ENCODE measurements around the gene PDCD7.
"Not testable (repeated sequence)": the region's sequence is repeated elsewhere in the genome, so short reads cannot be mapped to it uniquely, and the experiment has no call there.

PDCD7 gene

DNA sequence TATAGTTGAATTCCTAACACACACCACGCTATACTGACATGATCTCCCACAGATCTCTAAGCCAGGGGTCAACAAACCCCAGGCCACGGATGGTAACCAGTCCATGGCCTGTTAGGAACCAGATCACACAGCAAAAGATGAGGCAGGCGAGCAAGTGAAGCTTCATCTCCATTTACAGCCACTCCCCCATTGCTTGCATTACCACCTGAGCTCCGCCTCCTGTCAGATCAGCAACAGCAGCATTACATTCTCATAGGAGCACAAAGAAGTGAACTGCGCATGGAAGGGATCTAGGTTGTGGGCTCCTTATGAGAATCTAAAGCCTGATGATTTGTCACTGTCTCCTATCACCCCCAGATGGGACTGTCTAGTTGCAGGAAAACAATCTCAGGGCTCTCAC is 2.7 kb downstream of the PDCD7 start:
- DNase-seq (ENCODE audit: low spot score), result no peak

DNA sequence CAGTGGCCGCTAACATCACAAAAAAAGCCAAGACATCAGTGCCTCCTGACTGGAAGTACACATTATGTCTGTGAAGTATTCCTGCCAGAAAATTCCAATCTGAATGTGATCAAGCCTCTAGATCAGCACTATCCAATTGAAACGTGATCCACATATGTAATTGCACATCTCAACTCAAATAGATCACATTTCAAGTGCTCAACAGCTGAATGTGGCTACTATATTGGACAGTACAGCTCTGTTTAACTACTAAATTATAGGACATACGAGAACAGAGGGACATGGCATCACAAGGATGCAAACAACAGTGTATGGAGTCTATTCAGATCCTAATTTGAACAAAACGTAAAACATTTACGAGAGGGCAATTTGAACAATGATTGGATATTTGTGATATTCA is 18.1 kb downstream of the PDCD7 start:
- no peak for DNase-seq (ENCODE audit: low spot score)

- DNase-seq (ENCODE audit: low spot score), result no peak
Observed at GRCh38 chr15:65115086-65115485, 18.5 kb downstream of the PDCD7 start, which contains the start of gene UBAP1L. UBAP1L (minus strand) TSS chr15:65115200; CDS start chr15:65106215, 8,985 bp downstream.

GRCh38 chr15:65110676-65111292 is 22.8 kb downstream of the PDCD7 start:
- no peak for DNase-seq (ENCODE audit: low spot score)

DNA sequence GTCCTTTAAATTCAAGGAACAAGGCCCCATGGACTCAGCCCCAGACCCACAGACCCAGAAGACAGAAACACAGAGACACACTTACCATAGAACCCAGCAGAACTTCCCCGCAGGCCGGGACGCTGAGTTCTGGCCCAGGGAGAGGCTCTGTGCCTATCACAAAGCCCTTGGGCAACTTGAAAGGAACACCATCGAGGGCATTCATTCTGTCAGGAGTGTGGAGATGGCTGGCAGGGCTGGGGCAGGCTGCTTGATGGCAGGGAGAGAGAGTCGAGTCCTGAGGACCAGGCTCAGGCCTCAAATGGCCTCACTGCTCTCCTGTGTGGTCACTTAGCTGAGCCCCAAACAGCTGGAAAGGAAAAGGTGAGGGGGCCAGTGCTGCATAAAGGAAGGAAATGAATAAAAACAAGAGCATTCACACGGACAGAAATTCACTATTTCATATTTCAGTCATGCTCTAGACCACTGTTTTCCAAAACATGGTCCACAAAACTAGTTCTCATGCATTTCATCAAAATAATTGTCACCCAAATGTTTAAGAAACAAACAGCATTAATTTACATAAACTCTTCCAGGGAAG is 27.5 kb downstream of the PDCD7 start:
- no peak for DNase-seq (ENCODE audit: low spot score)

GRCh38 chr15:65105038-65105437 is 28.6 kb downstream of the PDCD7 start:
- no peak for DNase-seq (ENCODE audit: low spot score)

DNA sequence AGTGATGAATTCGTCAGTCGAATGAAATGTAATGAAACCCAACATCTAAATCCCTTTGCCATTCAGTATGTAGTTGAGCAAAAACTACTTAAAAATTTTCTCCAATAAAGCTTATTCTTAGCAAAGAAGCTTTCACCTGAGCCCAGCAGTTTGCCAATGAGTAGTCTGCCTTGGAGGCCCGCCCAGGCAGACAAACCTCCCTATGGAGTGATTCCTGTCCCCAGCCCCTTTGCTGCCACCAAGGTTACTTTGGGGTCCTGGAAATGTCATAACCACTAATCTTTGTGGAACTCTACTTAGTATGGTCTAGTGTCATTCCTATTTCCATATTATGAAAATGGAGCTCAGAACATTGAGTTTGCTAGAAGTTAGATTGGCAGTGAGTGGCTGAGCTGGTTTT is 30.7 kb downstream of the PDCD7 start:
- DNase-seq (ENCODE audit: low spot score), result no peak

DNA sequence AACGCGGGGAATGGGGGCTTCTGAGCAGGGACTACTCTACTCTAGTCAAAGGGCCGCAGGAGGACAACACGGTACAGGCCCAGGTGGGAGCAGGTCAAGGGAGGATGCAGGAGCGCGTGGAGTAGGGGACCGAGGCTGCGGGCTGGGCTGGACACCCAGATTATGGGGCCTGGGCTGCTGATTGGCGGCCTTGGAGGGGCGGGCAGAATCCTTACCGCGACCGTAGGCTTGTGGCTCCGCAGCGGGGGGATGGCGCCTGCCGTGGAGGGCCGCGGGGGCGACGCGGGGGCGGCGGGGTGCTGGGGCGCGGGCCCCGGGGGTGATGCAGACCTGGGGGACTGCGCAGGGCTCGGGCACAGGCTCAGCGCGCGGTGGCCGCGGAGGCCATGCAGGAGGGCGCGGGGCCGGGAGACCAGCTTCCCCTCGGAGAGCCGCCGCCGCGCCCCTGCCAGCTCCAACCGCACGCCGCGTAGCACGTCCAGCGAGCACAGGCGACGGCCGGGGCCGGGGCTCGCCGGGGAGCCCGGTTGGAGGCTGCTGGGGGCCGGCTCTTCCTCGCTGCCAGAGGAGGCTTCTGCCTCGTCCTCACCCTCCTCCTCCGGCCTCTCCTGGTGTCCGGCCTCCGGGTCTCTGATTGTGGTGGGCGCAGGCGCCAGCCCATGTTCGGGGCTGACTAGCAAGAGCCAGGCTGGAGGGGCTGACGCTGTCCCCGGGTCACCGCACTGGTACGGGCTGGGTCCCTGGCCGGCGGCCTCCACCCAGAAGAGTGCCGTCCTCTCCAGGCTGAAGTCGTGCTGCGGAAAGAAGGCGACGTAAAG is 31.5 kb downstream of the PDCD7 start:
- no peak for DNase-seq (ENCODE audit: low spot score)

GRCh38 chr15:65101411-65101890 is 32.2 kb downstream of the PDCD7 start:
- DNase-seq (ENCODE audit: low spot score), result no peak

DNA sequence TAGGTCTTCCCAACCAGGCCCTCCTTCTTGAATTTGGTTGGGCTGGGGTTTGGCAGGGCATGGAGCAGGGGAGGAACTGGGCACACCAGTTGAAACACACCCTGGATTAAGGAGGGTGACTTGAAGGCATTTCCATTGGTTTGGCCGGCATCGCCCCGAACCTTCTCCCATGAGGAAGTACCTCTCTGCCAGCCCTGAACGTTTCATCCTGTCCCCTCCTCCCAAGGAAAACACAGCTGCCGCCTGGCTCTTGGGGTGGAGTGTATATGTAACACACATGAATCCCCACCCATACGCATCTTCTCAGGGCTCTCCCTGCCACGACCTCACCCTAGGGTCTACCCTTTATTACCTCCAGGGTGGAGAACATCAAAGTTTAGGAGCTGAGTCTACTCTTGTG is 33.2 kb downstream of the PDCD7 start:
- DNase-seq (ENCODE audit: low spot score), result no peak

DNA sequence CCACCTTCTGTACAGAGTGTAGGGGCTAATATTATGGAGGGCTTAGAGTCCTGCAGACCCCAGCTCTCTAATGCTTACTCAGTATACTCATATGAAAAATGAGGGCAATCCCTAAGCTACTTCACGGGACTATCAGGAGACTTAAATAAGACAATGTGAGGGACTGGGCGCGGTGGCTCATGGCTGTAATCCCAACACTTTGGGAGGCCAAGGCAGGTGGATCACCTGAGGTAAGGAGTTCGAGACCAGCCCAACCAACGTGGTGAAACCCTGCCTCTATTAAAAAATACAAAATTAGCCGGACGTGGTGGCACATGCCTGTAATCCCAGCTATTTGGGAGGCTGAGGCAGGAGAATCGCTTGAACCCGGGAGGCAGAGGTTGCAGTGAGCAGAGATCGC is 33.8 kb downstream of the PDCD7 start:
- DNase-seq (ENCODE audit: low spot score), result not testable (repeated sequence)

DNA sequence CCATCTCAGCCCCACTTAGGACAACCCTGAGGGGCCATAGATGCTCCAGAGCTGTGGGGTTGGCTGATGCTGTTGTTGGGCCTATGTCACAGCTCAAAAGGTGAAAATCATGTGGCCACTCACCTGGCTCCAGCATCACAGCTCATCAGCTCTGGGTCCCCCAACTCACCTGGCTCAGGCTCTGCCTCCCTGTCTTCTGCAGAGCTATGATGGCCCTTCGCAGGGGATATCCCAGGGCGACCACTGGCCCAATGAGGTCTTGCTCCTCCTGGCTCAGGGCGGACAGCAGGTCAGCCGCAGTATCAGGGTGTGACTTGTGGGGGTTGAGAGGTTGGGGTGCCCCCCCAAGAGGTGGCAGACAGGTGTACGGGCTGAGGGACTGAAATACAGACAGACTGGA is 34.3 kb downstream of the PDCD7 start:
- DNase-seq (ENCODE audit: low spot score), result no peak

DNA sequence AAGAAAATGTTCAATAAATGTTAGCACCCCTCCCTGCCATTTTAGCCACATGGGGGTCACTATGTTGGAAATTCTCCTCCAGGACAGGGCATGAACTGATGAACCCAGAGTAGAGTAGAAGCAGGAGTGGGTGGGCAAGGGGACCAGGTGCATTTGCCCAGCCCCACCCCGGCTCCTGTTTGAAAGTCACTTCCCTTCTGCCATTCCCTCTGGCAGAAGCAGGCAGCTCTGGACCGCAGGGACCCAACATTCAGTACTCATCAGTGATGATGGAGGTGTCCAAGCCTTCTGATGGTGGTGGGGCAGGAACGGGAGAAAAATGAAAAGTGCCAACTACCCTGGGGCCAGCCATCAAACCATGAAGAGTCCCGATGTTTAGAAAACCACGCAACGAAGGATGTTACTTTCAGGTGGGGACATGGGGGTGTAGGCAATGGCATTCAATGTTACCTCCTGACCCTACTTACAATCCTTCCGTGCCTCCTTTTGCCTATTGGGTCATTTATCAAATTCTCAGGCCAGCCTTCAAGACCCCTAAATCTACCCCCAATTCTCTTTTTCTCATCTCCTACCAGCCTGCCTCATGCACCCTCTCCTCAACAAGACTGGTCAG is 35.9 kb downstream of the PDCD7 start:
- DNase-seq (ENCODE audit: low spot score), result no peak

GRCh38 chr15:65096481-65097385 is 36.9 kb downstream of the PDCD7 start:
- DNase-seq (ENCODE audit: low spot score), result no peak

DNA sequence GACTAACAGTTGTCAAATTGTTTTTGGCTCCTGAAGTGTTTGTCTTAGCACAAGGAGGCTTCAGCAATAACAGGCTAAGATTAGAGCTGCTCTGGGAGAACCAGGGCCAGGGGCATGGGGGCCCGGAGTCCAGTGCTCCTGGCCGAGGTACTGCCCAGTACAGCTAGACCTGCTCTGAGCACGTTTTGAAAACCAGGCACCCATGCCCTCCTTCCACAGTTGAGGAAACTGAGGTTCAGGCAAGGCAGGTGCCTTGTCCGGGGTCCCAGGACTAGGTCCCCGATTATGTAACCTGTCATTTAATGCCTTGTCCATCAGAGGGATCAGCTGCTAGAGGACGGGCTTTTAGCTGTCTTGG is 37.9 kb downstream of the PDCD7 start:
- DNase-seq (ENCODE audit: low spot score), result no peak

- no peak for DNase-seq (ENCODE audit: low spot score)
Observed at GRCh38 chr15:65095011-65095746, 38.4 kb downstream of the PDCD7 start.

DNA sequence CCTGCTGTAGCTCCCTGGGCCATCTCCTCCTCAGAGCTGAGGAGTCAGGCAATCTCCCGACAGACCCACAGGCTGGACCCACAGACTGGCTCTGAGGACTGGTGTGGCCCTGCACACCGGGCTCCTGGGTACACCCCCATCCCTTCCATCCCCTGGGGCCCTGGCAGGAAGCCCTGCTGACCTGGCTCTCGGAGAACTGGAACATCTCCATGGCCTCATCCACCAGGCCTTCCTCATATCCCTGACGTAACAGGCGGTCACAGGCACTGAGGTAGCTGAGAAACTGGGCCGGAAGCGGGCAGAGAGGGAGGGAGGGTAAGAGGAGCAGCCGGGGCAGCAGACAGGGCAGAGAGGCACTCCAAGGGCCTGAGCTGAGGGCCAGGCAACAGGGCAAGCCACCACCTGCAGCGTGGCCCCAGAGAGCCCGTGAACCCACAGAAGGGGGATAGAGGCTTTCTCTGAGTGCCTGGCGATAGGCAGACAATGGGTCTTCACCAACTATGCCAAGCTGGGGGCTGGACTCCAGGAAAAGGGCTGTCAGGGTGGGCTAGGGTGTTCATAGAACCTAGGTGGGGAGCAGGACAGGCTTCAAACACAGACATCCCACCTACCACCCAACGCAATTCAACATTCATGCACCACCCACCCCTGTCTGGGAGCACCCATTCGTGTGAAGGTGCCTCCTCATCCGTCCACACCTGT is 39.2 kb downstream of the PDCD7 start:
- DNase-seq (ENCODE audit: low spot score), result no peak

DNA sequence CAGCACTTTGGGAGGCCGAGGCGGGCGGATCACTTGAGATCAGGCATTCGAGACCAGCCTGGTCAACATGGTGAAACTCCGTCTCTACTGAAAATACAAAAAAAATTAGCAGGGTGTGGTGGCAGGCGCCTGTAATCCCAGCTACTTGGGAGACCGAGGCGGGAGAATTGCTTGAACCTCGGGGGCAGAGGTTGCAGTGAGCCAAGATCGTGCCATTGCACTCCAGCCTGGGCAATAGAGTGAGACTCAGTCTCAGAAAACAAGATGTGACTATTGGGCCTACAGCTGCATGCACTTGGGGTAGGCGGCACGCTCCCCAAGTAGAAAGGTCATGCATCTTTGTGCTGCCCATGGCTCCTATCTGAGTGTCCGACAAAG is 39.8 kb downstream of the PDCD7 start:
- not testable (repeated sequence) for DNase-seq (ENCODE audit: low spot score)

DNA sequence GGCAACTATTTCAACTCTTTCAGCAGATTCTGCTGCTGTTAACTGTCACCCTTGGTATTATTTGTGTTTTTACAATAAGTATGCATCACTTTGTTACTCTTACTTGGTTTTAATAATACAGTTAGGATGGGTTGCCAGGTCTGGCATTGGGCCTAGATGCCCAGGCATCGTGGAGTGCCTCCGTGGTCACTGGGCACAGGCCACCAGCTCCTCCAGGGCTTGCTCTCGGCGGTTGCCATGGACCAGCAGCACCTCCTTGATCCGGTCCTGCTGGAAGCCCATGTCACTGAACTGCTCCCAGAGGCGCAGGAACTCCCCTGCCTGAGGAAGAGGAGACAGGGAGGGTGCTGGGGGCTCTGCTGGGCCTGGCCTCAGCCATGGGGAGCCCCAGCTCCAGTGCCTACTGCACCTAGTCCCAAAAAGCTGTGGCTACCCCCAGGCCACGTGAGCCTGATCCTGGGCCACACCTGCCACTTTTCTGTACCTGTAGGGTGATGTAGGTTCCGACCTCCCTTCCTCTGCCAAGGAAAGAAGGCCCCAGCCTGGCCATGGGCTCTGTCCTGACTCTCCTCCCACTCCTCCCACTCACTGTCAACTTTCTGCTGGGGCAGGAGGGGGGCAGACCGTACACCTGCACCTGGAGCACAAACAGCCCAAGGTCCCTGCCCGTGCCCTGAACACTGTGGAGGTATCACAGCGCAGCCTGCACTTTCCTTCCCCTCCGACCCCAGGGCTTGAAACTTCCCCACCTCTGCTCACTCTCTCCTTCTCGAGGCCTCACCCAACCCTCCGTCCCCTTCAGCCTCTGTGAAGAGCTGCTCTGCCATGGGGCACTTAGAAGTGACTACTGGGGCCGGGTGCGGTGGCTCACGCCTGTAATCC is 40.5 kb downstream of the PDCD7 start:
- no peak for DNase-seq (ENCODE audit: low spot score)

Data from CD4-positive, alpha-beta T cell treated with Interleukin-6 at 100 ng/mL for 8 hours (primary cell).